ENCODE measurements around the gene RSPH3.
"Not testable (repeated sequence)": the region's sequence is repeated elsewhere in the genome, so short reads cannot be mapped to it uniquely, and the experiment has no call there.

Gene RSPH3

DNA sequence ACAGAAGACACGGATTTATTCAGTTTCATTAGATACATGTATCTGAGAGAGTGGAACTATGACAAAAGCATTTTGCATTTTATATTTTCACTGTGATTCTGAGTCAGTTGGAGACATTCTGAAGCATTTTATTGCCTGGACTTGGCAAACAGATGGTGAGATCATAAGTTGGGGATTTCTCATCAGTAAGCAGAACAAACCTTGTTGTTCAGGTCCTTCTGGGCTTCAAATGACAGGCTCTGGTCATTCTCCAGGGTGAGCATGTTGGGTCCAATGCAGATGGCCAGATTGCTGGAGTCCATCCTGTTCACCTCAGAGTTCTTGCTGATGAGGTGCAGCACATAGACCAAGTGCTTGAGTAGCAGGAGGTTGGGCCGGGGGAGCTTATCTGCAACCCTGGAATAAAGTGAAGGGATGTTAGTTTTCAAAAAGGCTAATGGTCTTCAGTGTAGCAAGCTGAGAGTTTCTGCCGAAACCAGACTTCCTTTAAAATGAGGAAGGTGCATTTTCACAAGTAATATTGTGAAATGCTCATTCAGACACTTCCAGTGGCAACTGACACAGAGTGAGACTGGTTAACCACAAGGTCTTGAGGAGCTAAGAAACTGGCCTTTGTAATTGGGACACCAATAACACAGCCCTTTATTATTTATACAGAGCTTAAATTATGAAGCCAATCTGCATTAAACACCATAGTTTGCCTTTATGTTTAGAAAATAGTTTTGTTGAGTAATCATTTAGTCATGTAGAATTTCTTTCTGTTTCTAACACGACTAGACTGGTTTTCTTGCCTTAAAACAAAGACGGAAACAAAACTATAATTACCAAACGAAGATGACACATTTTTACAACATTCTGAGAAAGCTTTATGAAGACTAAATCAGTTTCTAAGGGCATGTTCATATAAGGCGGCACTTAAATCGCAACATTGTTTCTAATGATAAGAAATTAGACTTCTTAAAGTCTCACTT is 39.2 kb upstream of the RSPH3 start:
- Histone ChIP-seq H3K27me3 (ENCODE audit: control insufficient read depth, insufficient read depth, low read length) (no peaks in the 10 kb centered on the region), H3K4me3 (ENCODE audit: low read length) (no peak overlapping the region), H3K9ac (ENCODE audit: low read length) (no peak overlapping the region), H3K4me1 (ENCODE audit: control insufficient read depth, insufficient read depth, low read length) (no peaks in the 10 kb centered on the region), H3K36me3 (ENCODE audit: control insufficient read depth, insufficient read depth, low read length) (no peaks in the 10 kb centered on the region), H3K9me3 (ENCODE audit: control insufficient read depth, low read length) (no peaks in the 10 kb centered on the region)

DNA sequence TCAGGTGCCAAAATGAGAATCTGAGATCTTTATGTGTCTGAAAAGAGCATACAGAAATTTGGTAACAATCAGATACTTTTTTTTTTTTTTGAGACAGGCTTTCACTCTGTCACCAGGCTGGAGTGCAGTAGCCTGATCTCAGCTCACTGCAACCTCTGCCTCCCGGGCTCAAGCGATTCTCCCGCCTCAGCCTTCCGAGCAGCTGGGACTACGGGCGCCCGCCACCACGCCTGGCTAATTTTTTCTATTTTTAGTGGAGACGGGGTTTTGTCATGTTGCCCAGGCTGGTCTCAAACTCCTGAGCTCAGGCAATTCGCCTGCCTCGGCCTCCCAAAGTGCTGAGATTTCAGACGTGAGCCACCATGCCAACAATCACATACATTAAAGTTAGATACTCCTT is 38.3 kb upstream of the RSPH3 start:
- not testable (repeated sequence) for H3K9ac ChIP-seq (ENCODE audit: low read length); H3K4me1 ChIP-seq (ENCODE audit: control insufficient read depth, insufficient read depth, low read length); H3K9me3 ChIP-seq (ENCODE audit: control insufficient read depth, low read length); H3K4me3 ChIP-seq (ENCODE audit: low read length); H3K36me3 ChIP-seq (ENCODE audit: control insufficient read depth, insufficient read depth, low read length); H3K27me3 ChIP-seq (ENCODE audit: control insufficient read depth, insufficient read depth, low read length)

DNA sequence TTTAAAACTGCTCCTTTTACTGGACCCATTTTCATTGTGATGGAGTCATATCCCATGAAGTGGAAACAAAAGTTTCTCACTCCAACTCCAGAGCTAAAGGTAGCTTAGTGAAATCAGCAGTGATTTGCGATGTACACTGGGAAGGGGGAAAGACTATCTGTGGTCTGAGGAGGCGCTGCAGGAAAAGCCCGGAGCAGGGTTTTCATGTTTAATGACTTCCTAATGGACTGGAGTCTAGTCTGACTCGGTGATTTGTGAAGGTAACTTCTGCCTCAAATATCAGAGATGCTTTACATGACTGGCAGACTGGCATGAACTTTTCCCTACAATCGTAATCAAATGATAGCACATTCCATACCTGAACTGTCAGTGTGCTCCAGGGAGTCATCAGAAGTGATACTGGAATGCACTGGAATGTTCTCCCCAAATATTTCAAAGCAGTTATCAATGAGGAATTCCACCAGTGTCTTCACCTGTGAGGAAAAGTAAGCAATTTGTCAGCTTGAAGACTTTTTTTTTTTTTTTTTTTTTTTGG is 37.8 kb upstream of the RSPH3 start:
- no peaks in the 10 kb centered on the region for H3K36me3 ChIP-seq (ENCODE audit: control insufficient read depth, insufficient read depth, low read length)
- no peaks in the 10 kb centered on the region for H3K9me3 ChIP-seq (ENCODE audit: control insufficient read depth, low read length)
- no peaks in the 10 kb centered on the region for H3K27me3 ChIP-seq (ENCODE audit: control insufficient read depth, insufficient read depth, low read length)
- no peaks in the 10 kb centered on the region for H3K4me1 ChIP-seq (ENCODE audit: control insufficient read depth, insufficient read depth, low read length)
- H3K4me3 ChIP-seq (ENCODE audit: low read length), result no peak overlapping the region
- no peak overlapping the region for H3K9ac ChIP-seq (ENCODE audit: low read length)

DNA sequence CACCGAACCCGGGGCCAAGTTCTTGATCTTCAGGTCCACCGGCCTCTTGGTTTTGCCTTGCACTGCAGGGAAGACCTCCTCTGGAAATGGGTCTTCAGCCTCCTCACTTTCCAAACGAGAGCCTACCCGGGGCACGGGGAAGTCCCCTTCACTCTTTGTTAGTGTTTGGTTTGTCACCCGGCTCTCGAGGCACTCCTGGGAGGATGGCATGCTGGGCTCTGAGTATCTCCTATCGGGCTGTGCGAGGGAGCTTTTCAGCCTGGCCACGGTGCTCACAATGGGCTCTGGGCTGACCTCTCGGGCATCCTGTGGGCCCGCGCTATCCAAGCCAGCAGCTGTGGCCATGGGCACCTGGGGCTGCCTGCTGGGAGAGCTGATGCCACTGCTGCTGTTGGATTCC is 36.7 kb upstream of the RSPH3 start:
- Histone ChIP-seq H3K9me3 (ENCODE audit: control insufficient read depth, low read length) (no peaks in the 10 kb centered on the region), H3K9ac (ENCODE audit: low read length) (no peak overlapping the region), H3K27me3 (ENCODE audit: control insufficient read depth, insufficient read depth, low read length) (no peaks in the 10 kb centered on the region), H3K4me3 (ENCODE audit: low read length) (no peak overlapping the region), H3K36me3 (ENCODE audit: control insufficient read depth, insufficient read depth, low read length) (no peaks in the 10 kb centered on the region), H3K4me1 (ENCODE audit: control insufficient read depth, insufficient read depth, low read length) (no peaks in the 10 kb centered on the region)

DNA sequence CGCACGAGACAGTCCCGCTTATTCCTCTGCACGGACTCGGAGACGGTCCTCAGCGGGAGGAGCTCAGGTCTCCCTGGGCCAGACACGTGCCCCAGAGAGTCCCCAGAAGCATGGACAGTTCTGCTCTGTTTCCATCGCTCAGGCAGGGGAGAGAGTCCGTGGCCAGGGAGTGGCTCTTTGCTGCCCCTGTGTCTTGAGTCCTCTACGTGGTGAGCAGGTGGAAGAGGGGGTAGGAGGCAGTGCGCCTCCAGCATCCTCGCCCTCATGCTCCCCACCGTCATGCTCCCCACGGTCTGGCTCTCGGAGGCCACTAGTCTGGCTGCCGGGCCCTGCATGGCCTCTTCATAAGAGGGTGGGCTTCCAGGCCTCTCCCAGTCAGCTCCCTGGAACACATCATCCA is 35.9 kb upstream of the RSPH3 start:
- Histone ChIP-seq H3K4me3 (ENCODE audit: low read length) (no peak overlapping the region), H3K9me3 (ENCODE audit: control insufficient read depth, low read length) (no peaks in the 10 kb centered on the region), H3K36me3 (ENCODE audit: control insufficient read depth, insufficient read depth, low read length) (no peaks in the 10 kb centered on the region), H3K9ac (ENCODE audit: low read length) (no peak overlapping the region), H3K27me3 (ENCODE audit: control insufficient read depth, insufficient read depth, low read length) (no peaks in the 10 kb centered on the region), H3K4me1 (ENCODE audit: control insufficient read depth, insufficient read depth, low read length) (no peaks in the 10 kb centered on the region)

DNA sequence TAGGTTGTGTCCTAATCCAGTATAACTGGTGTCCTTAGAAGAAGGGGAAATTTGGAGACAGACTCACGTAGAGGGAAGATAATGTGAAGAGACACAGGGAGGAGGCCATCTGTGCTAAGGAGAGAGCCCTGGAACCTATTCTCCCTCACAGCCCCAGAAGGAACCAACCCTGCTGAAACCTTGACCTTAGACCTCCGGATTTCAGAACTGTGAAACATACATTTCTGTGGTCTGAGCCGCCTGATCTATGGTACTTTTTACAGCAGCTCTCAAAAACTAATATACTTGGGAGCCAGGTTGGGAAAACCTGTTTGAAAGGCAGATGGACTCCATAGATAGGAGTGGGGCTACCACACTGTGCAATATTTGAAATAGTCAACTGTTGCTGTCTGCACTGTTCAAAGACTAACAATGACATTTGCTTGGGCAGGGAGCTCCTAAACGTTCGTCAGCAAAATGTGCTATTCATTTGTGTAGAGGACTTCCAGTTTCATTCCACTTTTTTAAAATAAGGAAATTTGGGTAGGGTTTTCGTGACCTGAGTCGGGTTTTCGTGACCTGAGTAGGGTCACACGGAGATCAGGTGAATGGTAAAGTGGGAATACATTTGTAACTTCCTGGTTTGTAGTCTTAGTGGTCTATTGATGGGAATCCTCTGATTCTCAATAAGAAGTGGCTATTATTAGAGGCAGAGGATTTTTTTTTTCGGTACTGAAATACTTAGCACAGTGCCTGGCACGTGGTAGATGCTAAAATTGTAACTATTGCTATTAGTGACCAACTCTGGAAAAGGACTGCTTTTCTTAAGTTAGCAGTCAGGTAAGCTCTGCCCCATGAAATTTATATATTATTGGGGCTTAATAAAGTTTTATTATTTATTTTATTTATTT is 33.4 kb upstream of the RSPH3 start:
- Histone ChIP-seq H3K9me3 (ENCODE audit: control insufficient read depth, low read length) (no peaks in the 10 kb centered on the region), H3K36me3 (ENCODE audit: control insufficient read depth, insufficient read depth, low read length) (no peaks in the 10 kb centered on the region), H3K4me1 (ENCODE audit: control insufficient read depth, insufficient read depth, low read length) (no peaks in the 10 kb centered on the region), H3K9ac (ENCODE audit: low read length) (no peak overlapping the region), H3K27me3 (ENCODE audit: control insufficient read depth, insufficient read depth, low read length) (no peaks in the 10 kb centered on the region), H3K4me3 (ENCODE audit: low read length) (no peak overlapping the region)

DNA sequence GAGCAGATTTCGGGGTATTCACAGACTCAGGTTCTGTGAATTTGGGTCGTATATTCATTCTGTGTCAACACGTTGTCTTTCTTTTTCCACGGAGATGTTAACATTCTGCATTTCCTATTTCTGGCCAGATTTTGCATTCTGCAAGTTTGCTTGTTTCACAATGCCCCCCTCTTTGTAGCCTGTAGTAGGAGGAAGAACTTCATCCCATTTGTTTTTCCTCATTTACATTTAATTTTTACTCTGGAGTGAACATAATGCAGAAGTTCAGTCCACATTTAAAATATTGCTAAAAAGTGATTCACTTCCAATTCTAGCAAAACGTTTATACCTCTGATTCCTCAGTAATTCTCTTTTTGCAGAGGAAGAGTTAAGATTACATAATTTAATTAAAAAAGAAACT is 31.8 kb upstream of the RSPH3 start:
- no peaks in the 10 kb centered on the region for H3K27me3 ChIP-seq (ENCODE audit: control insufficient read depth, insufficient read depth, low read length)
- H3K9me3 ChIP-seq (ENCODE audit: control insufficient read depth, low read length), result no peaks in the 10 kb centered on the region
- no peaks in the 10 kb centered on the region for H3K4me1 ChIP-seq (ENCODE audit: control insufficient read depth, insufficient read depth, low read length)
- no peaks in the 10 kb centered on the region for H3K36me3 ChIP-seq (ENCODE audit: control insufficient read depth, insufficient read depth, low read length)
- H3K9ac ChIP-seq (ENCODE audit: low read length), result no peak overlapping the region
- H3K4me3 ChIP-seq (ENCODE audit: low read length), result no peak overlapping the region

DNA sequence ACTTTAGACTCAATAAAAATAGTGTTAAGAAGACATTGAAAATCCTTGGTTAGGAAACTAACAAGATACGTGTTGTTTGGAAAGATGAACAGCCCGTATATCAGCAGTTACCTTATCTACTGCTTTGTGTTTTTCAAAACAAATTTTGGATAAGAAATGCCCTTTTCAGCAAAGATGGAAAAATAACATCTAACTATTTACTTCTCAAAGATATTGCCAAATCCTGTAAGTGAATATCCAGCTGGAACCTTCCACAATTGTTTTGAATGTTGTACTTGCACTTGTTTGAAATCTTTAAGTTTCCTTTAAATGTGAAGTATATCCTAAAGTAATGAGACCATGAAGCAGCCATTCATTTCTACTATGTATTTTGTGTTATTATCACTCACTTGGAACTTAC is 30.2 kb upstream of the RSPH3 start:
- H3K36me3 ChIP-seq (ENCODE audit: control insufficient read depth, insufficient read depth, low read length), result no peaks in the 10 kb centered on the region
- no peaks in the 10 kb centered on the region for H3K9me3 ChIP-seq (ENCODE audit: control insufficient read depth, low read length)
- H3K9ac ChIP-seq (ENCODE audit: low read length), result no peak overlapping the region
- no peaks in the 10 kb centered on the region for H3K27me3 ChIP-seq (ENCODE audit: control insufficient read depth, insufficient read depth, low read length)
- no peaks in the 10 kb centered on the region for H3K4me1 ChIP-seq (ENCODE audit: control insufficient read depth, insufficient read depth, low read length)
- no peak overlapping the region for H3K4me3 ChIP-seq (ENCODE audit: low read length)

DNA sequence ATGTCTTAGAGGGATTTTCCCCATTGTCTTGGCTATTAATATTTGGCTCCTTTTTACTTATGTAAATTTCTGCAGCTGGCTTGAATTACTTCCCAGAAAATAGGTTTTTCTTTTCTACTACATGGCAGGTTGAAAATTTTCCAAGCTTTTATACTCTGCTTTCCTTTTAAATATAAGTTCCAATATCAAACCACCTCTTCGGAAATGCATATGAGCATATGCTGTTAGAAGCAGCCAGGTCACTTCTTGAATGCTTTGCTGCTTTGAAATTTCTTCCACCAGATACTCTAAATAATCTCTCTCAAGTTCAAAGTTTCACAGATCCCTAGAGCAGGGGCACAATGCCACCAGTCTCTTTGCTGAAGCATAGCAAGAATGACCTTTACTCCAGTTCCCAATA is 25.2 kb upstream of the RSPH3 start:
- H3K36me3 ChIP-seq (ENCODE audit: control insufficient read depth, insufficient read depth, low read length); H3K27me3 ChIP-seq (ENCODE audit: control insufficient read depth, insufficient read depth, low read length); H3K4me1 ChIP-seq (ENCODE audit: control insufficient read depth, insufficient read depth, low read length); H3K4me3 ChIP-seq (ENCODE audit: low read length); H3K9me3 ChIP-seq (ENCODE audit: control insufficient read depth, low read length); H3K9ac ChIP-seq (ENCODE audit: low read length): not testable (repeated sequence)

DNA sequence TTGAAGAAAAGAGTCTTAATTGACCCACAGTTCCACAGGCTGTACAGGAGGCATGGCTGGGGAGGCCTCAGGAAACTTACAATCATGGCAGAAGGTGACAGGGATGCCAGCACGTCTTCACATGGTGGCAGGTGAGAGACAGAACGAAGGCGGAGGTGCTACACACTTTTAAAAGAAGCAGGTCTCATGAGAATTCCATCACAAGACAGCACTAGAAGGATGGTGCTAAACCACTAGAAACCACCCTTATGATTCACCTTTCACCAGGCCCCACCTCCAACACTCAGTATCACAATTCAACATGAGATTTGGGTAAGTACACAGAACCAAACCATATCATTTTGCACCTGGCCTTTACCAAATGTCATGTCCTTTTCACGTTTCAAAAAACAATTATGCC is 23.9 kb upstream of the RSPH3 start:
- no peaks in the 10 kb centered on the region for H3K36me3 ChIP-seq (ENCODE audit: control insufficient read depth, insufficient read depth, low read length)
- no peaks in the 10 kb centered on the region for H3K27me3 ChIP-seq (ENCODE audit: control insufficient read depth, insufficient read depth, low read length)
- no peaks in the 10 kb centered on the region for H3K4me1 ChIP-seq (ENCODE audit: control insufficient read depth, insufficient read depth, low read length)
- no peak overlapping the region for H3K9ac ChIP-seq (ENCODE audit: low read length)
- no peaks in the 10 kb centered on the region for H3K9me3 ChIP-seq (ENCODE audit: control insufficient read depth, low read length)
- no peak overlapping the region for H3K4me3 ChIP-seq (ENCODE audit: low read length)

DNA sequence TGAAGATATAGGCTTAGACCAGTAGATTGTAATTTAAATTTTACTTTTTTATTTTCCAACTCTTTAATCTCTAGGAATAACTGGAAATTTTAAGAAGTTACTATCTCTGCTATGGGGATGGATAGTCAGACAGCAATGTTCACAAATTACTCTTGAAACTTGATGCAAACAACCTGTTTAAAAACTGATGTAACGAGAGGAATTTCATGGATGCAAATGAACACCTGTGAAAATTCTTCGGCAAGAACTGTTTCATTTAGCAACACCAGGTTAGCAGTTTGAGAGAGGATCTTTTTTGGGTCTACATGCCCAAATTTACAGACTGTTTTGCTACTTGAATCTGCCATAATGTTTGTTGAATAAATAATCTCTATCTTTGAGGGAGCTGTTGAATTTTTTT is 20.0 kb upstream of the RSPH3 start:
- H3K9me3 ChIP-seq (ENCODE audit: control insufficient read depth, low read length), result no peaks in the 10 kb centered on the region
- no peak overlapping the region for H3K4me3 ChIP-seq (ENCODE audit: low read length)
- H3K4me1 ChIP-seq (ENCODE audit: control insufficient read depth, insufficient read depth, low read length), result no peaks in the 10 kb centered on the region
- no peak overlapping the region for H3K9ac ChIP-seq (ENCODE audit: low read length)
- H3K36me3 ChIP-seq (ENCODE audit: control insufficient read depth, insufficient read depth, low read length), result no peaks in the 10 kb centered on the region
- no peaks in the 10 kb centered on the region for H3K27me3 ChIP-seq (ENCODE audit: control insufficient read depth, insufficient read depth, low read length)
